Measurements from ENCODE around the gene STRA8. TPM values are rescaled to one million over a fixed set of nuclear protein-coding genes. Genes with fewer than 3 reads are reported as not detected.

The STRA8 gene, protein sequence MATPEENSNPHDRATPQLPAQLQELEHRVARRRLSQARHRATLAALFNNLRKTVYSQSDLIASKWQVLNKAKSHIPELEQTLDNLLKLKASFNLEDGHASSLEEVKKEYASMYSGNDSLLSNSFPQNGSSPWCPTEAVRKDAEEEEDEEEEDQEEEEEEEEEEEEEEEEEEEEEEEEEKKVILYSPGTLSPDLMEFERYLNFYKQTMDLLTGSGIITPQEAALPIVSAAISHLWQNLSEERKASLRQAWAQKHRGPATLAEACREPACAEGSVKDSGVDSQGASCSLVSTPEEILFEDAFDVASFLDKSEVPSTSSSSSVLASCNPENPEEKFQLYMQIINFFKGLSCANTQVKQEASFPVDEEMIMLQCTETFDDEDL
- total RNA-seq, result not detected
- polyA plus RNA-seq (ENCODE audit: insufficient read depth, low read depth, low replicate concordance), result 0.43 TPM
- long read RNA-seq, donor 1, result 0 reads
- long read RNA-seq, donor 2, result 0 reads
- long read RNA-seq, donor 3, result 0 reads
- long read RNA-seq, donor 4, result 0 reads
- long read RNA-seq, donor 5, result 0 reads
- long read RNA-seq, donor 6, result 0 reads
- long read RNA-seq, donor 7, partial matches to known transcripts, result 0 of 45 reads
- long read RNA-seq, donor 7, other reads (novel, unspliced or antisense), result 45 of 45 reads
- long read RNA-seq, donor 8, result 0 reads
- long read RNA-seq, donor 9, result 0 reads
- long read RNA-seq, donor 10, result 0 reads

DNA sequence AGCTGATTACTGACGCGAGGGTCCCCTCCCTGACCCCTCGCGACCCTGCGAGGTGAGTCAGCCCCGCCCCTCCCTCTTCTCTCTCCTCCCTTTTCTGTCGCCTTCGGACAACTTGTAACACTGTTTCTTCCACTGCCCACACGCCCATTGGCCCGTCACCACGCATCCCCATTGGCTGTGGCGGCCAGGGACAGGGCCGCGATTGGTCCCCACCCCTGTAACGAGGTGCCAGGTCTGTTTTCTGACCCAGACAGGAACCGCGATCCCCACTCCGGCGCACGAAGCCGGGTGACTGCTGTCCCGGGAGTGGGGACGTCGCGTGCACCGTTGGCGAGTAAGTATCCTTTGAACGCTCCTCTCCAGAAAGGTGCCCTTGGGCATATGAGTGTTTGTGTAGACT is at the start of gene STRA8:
STRA8 (plus strand) TSS at position 269 of the 400 bp plus-strand sequence. CDS start 6,687 bp downstream, outside the sequence.
- Histone ChIP-seq H3K9ac (ENCODE audit: low read length in 3 of 3) (no peak within 1 kb of the TSS), H3K4me1 (ENCODE audit: control insufficient read depth in 2 of 3, insufficient read depth in 2 of 3, low read depth in 1 of 3, low read length in 3 of 3) (no peaks in the 10 kb centered on the region), H3K36me3 (ENCODE audit: control insufficient read depth in 2 of 3, insufficient read depth in 3 of 3, low read length in 3 of 3) (no peaks in the 10 kb centered on the region), H3K4me3 (ENCODE audit: low read length in 3 of 3) (no peak within 1 kb of the TSS), H3K27ac (ENCODE audit: low read depth in 2 of 2, low read length in 2 of 2) (no peak within 1 kb of the TSS), H3K27me3 (ENCODE audit: control insufficient read depth, insufficient read depth, low read length) (no peaks in the 10 kb centered on the region), H3K9me3 (ENCODE audit: control insufficient read depth in 2 of 3, insufficient read depth in 1 of 3, low read length in 3 of 3) (no peaks in the 10 kb centered on the region)
- TF ChIP-seq, protein P1, sequence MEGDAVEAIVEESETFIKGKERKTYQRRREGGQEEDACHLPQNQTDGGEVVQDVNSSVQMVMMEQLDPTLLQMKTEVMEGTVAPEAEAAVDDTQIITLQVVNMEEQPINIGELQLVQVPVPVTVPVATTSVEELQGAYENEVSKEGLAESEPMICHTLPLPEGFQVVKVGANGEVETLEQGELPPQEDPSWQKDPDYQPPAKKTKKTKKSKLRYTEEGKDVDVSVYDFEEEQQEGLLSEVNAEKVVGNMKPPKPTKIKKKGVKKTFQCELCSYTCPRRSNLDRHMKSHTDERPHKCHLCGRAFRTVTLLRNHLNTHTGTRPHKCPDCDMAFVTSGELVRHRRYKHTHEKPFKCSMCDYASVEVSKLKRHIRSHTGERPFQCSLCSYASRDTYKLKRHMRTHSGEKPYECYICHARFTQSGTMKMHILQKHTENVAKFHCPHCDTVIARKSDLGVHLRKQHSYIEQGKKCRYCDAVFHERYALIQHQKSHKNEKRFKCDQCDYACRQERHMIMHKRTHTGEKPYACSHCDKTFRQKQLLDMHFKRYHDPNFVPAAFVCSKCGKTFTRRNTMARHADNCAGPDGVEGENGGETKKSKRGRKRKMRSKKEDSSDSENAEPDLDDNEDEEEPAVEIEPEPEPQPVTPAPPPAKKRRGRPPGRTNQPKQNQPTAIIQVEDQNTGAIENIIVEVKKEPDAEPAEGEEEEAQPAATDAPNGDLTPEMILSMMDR (IDR thresholded peaks at IDR 0.05; ENCODE audit: borderline replicate concordance, extremely low read depth, insufficient read depth), result no peak
- DNase-seq (no peak), FAIRE-seq (no peak)
- intact Hi-C loops (cut with DNase I), result no loop called here

DNA sequence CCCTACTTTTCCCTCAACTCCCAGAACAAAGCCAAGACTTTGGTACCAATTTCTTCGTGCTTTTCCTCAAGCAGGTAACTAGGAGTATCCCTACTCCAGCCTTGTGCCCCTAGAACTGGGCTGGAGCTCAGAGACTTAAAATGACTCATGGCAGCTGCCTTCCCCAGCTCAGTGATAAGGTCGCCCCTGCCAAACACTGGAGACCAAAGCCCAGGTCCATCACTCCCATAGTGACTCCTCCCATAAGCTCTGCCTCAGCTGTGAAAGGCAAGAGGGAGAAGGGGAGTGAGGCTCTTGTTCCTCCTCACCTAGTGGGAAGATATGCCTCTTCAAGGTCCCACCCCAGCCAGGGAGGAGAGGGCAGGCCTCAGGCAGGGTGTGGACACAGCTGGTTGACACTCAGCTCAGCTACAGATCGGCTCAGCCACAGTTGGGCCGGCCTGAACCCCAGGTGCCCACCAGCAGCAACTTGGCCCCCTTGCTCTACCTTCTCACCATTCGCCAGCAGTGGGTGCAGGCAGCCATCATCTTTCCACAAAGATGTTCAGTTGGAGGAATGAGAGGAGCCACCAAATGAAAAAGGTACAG is 49.3 kb upstream of the STRA8 start:
- peaks cover 3 to 14% (median 7%) of the 10 kb centered on the region in 3 donors for H3K9me3 ChIP-seq (ENCODE audit: control insufficient read depth in 2 of 3, insufficient read depth in 1 of 3, low read length in 3 of 3)
- no peak overlapping the region for H3K27ac ChIP-seq (ENCODE audit: low read depth in 2 of 2, low read length in 2 of 2)
- H3K4me1 ChIP-seq (ENCODE audit: control insufficient read depth in 2 of 3, insufficient read depth in 2 of 3, low read depth in 1 of 3, low read length in 3 of 3), result no peaks in the 10 kb centered on the region
- no peak overlapping the region for H3K9ac ChIP-seq (ENCODE audit: low read length in 3 of 3)
- H3K27me3 ChIP-seq (ENCODE audit: control insufficient read depth, insufficient read depth, low read length), result no peaks in the 10 kb centered on the region
- no peak overlapping the region for H3K4me3 ChIP-seq (ENCODE audit: low read length in 3 of 3)
- DNase-seq (peak in 1 of 5 donors; percentile 14), FAIRE-seq (no peak)
- peaks cover 9 to 76% (median 55%) of the 10 kb centered on the region in 3 donors for H3K36me3 ChIP-seq (ENCODE audit: control insufficient read depth in 2 of 3, insufficient read depth in 3 of 3, low read length in 3 of 3)
- TF ChIP-seq, protein P1 (IDR thresholded peaks at IDR 0.05; ENCODE audit: borderline replicate concordance, extremely low read depth, insufficient read depth), result no peak
- intact Hi-C loops (cut with DNase I), result no loop called here

DNA sequence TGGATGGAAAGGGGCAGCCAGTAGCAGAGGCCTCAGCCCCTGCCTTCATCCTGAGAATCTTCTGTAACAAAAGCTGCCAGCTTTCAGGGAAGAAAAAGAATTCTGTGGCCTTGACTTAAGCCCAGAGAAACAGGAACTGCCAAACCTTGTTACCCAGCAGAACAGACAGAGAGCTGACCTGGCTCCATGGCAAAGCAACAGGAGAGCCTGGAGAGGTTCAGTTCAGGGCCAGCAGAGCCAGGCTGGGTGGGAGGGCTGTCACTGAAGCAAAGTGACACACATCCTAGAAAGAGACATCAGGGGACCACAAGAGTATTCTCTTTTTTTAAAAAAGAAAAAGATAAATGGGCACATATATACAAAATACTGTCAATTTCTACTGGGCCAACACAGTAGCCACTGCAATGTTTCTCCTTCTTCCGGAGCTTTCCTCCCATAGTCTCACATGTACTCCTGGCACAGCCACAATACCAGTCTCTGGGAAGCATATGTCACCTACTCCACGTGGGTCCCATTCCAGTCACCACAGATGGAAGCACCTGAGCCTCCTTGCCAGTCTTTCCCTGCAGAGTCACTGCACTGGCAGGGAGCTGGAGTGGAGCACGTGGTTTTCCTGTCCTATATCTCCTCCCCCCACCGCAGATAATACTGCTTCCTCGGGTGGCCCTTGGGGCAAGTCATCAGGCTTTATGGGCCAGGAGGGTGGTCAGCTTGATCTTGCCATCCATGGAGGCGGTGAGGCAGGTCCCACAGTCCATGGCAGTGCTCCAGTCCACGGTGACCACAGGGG is 48.0 kb upstream of the STRA8 start:
- Histone ChIP-seq H3K4me3 (ENCODE audit: low read length in 3 of 3) (no peak overlapping the region), H3K9me3 (ENCODE audit: control insufficient read depth in 2 of 3, insufficient read depth in 1 of 3, low read length in 3 of 3) (peaks cover 3 to 14% (median 7%) of the 10 kb centered on the region in 3 donors), H3K36me3 (ENCODE audit: control insufficient read depth in 2 of 3, insufficient read depth in 3 of 3, low read length in 3 of 3) (peaks cover 12 to 88% (median 55%) of the 10 kb centered on the region in 3 donors), H3K27me3 (ENCODE audit: control insufficient read depth, insufficient read depth, low read length) (no peaks in the 10 kb centered on the region), H3K27ac (ENCODE audit: low read depth in 2 of 2, low read length in 2 of 2) (no peak overlapping the region), H3K9ac (ENCODE audit: low read length in 3 of 3) (no peak overlapping the region), H3K4me1 (ENCODE audit: control insufficient read depth in 2 of 3, insufficient read depth in 2 of 3, low read depth in 1 of 3, low read length in 3 of 3) (no peaks in the 10 kb centered on the region)
- FAIRE-seq (no peak), DNase-seq (peak in 2 of 5 donors; percentile 13 to 69)
- intact Hi-C loops (cut with DNase I), result no loop called here
- TF ChIP-seq, protein P1 (IDR thresholded peaks at IDR 0.05; ENCODE audit: borderline replicate concordance, extremely low read depth, insufficient read depth), result no peak
